H1 (cell line): ENCODE measurements around the gene IFT20. TPM values are rescaled to one million over a fixed set of nuclear protein-coding genes. Genes with fewer than 3 reads are reported as not detected.

Source experiments
- CTCF ChIA-PET: fragments of 300-600 bp; sonication (Branson Sonifier 250); formaldehyde crosslinking; loops from one replicate; lab custom pipeline; 2021; ENCODE audit not compliant: partially characterized antibody; lab: Charles Lee
- POLR2A ChIA-PET: fragments of 300-600 bp; sonication (Branson Sonifier 250); formaldehyde crosslinking; loops from one replicate; lab custom pipeline; 2021; ENCODE audit warnings: inconsistent platforms; ENCODE audit not compliant: partially characterized antibody; lab: Charles Lee
- DNase-seq, 2 experiments: peaks; one replicate each; pipeline versions ENCODE4 v3.0.0 to v3.0.0-alpha.2; 2010 to 2022; ENCODE audit warnings: low spot score in 2 of 2, low read depth in 1 of 2, mixed read lengths in 1 of 2
- FAIRE-seq: peaks from 2 replicates; lab custom pipeline; 2011; peaks lifted over from hg19 to GRCh38; lab: Jason Lieb, UNC
- H2AFZ ChIP-seq: 2 replicates; pipeline ENCODE4 v1.8.1; 2012; ENCODE audit warnings: low read length, inconsistent platforms
- H2AK5ac ChIP-seq: 2 replicates; pipeline ENCODE4 v1.6.1; 2013; ENCODE audit warnings: low read depth, low read length
- H2BK120ac ChIP-seq: replicated peaks from 2 replicates; pipeline ENCODE3; 2013; ENCODE audit warnings: low read depth, low read length, inconsistent platforms
- H2BK12ac ChIP-seq: 2 replicates; pipeline ENCODE4 v1.6.1; 2013; ENCODE audit warnings: low read depth, low read length
- H2BK15ac ChIP-seq: 2 replicates; pipeline ENCODE4 v1.6.1; 2013; ENCODE audit warnings: low read length
- H2BK20ac ChIP-seq: 2 replicates; pipeline ENCODE4 v1.6.1; 2013; ENCODE audit warnings: low read length
- H2BK5ac ChIP-seq: 2 replicates; pipeline ENCODE4 v1.6.1; 2013; ENCODE audit warnings: low read depth, low read length
- H3K14ac ChIP-seq: 2 replicates; pipeline ENCODE4 v1.6.1; 2013; ENCODE audit warnings: inconsistent platforms; ENCODE audit not compliant: insufficient read length
- H3K18ac ChIP-seq: 2 replicates; pipeline ENCODE4 v1.6.1; 2013; ENCODE audit warnings: low read length; ENCODE audit errors: extremely low read depth
- H3K23ac ChIP-seq: 2 replicates; pipeline ENCODE4 v1.6.1; 2013; ENCODE audit warnings: inconsistent platforms; ENCODE audit not compliant: insufficient read length
- H3K23me2 ChIP-seq: 2 replicates; pipeline ENCODE4 v1.6.1; 2013; ENCODE audit warnings: low read depth, low read length
- H3K27ac ChIP-seq: 2 replicates; pipeline ENCODE4 v1.6.1; 2011; ENCODE audit warnings: low read depth, low read length, inconsistent platforms
- H3K27me3 ChIP-seq, 4 experiments: replicated peaks in 1 of 4; 1 replicate in 1 of 4; 2 replicates in 3 of 4; pipeline versions ENCODE4 v1.6.1 to v1.8.1; 2011 to 2013; ENCODE audit warnings: low read length in 3 of 4, mild to moderate bottlenecking in 3 of 4, inconsistent platforms in 2 of 4, mixed read lengths in 2 of 4, moderate library complexity in 1 of 4; ENCODE audit not compliant: control insufficient read depth in 3 of 4, insufficient read depth in 3 of 4; ENCODE audit errors: extremely low read depth in 1 of 4
- H3K36me3 ChIP-seq, 4 experiments: 2 replicates each; pipeline versions ENCODE4 v1.6.1 to v1.8.1; 2011 to 2013; ENCODE audit warnings: mild to moderate bottlenecking in 4 of 4, low read length in 3 of 4, moderate library complexity in 2 of 4, control low read depth in 1 of 4, inconsistent platforms in 1 of 4; ENCODE audit not compliant: insufficient read depth in 4 of 4, control insufficient read depth in 2 of 4
- H3K4ac ChIP-seq: replicated peaks from 2 replicates; pipeline ENCODE3; 2013; ENCODE audit warnings: low read length, low read depth, mixed read lengths, inconsistent platforms; ENCODE audit not compliant: insufficient read length
- H3K4me1 ChIP-seq, 4 experiments: replicated peaks in 1 of 4; 1 replicate in 1 of 4; 2 replicates in 3 of 4; pipeline versions ENCODE4 v1.6.1 to v1.8.1; 2011 to 2013; ENCODE audit warnings: low read length in 3 of 4, inconsistent platforms in 2 of 4, mixed read lengths in 1 of 4; ENCODE audit not compliant: insufficient read depth in 4 of 4, control insufficient read depth in 3 of 4
- H3K4me2 ChIP-seq, 2 experiments: 2 replicates each; pipeline versions ENCODE4 v1.6.1 to v1.8.1; 2011 to 2013; ENCODE audit warnings: low read depth in 2 of 2, low read length in 2 of 2, control low read depth in 1 of 2, inconsistent platforms in 1 of 2, mild to moderate bottlenecking in 1 of 2; ENCODE audit not compliant: insufficient read depth in 1 of 2
- H3K4me3 ChIP-seq, 4 experiments: fragments of 200-600, 300-600 bp in 1 of 4; sonication (generic), shearing (Covaris generic), sonication (Bioruptor Twin) in 1 of 4; 2 replicates each; pipeline versions ENCODE4 v1.5.1 to v1.8.1; 2011 to 2016; ENCODE audit warnings: low read length in 4 of 4, low read depth in 3 of 4, control low read depth in 2 of 4, inconsistent platforms in 2 of 4, mild to moderate bottlenecking in 2 of 4, mixed read lengths in 1 of 4, moderate library complexity in 1 of 4; ENCODE audit not compliant: insufficient read depth in 2 of 4; ENCODE audit errors: extremely low read depth in 1 of 4
- H3K56ac ChIP-seq: replicated peaks from 2 replicates; pipeline ENCODE3; 2013; ENCODE audit warnings: low read depth, mild to moderate bottlenecking, mixed read lengths, low read length, inconsistent platforms; ENCODE audit not compliant: insufficient read length
- H3K79me1 ChIP-seq: 2 replicates; pipeline ENCODE4 v1.6.1; 2013; ENCODE audit warnings: low read depth, low read length, control low read depth
- H3K79me2 ChIP-seq, 2 experiments: 2 replicates each; pipeline versions ENCODE4 v1.6.1 to v1.8.1; 2012 to 2013; ENCODE audit warnings: low read length in 2 of 2, mild to moderate bottlenecking in 2 of 2, inconsistent platforms in 1 of 2; ENCODE audit not compliant: insufficient read depth in 2 of 2, control insufficient read depth in 1 of 2
- H3K9ac ChIP-seq, 4 experiments: replicated peaks in 1 of 4; 1 replicate in 1 of 4; 2 replicates in 3 of 4; pipeline versions ENCODE4 v1.6.1 to v1.8.1; 2011 to 2013; ENCODE audit warnings: low read depth in 3 of 4, low read length in 3 of 4, control low read depth in 2 of 4, mild to moderate bottlenecking in 2 of 4, moderate library complexity in 2 of 4, inconsistent platforms in 1 of 4; ENCODE audit errors: extremely low read depth in 1 of 4
- H3K9me3 ChIP-seq, 2 experiments: 2 replicates each; pipeline versions ENCODE4 v1.6.1 to v1.8.1; 2012 to 2013; ENCODE audit warnings: mild to moderate bottlenecking in 2 of 2, moderate library complexity in 2 of 2, control low read depth in 1 of 2, inconsistent platforms in 1 of 2, low read depth in 1 of 2, low read length in 1 of 2, mixed read lengths in 1 of 2; ENCODE audit not compliant: insufficient read depth in 2 of 2
- H4K20me1 ChIP-seq, 2 experiments: replicated peaks in 1 of 2; 2 replicates each; pipeline versions ENCODE3 to v1.8.1; 2011 to 2013; ENCODE audit warnings: inconsistent platforms in 2 of 2, low read length in 2 of 2, mild to moderate bottlenecking in 1 of 2; ENCODE audit not compliant: insufficient read depth in 2 of 2, control insufficient read depth in 1 of 2
- H4K5ac ChIP-seq: 2 replicates; pipeline ENCODE4 v1.6.1; 2013; ENCODE audit warnings: low read length, low read depth, mixed read lengths, inconsistent platforms; ENCODE audit not compliant: insufficient read length
- H4K8ac ChIP-seq: 2 replicates; pipeline ENCODE4 v1.8.0; 2013; ENCODE audit warnings: mild to moderate bottlenecking, moderate library complexity, low read length, inconsistent platforms; ENCODE audit not compliant: insufficient read depth; ENCODE audit errors: extremely low read depth
- H4K91ac ChIP-seq: replicated peaks from 2 replicates; pipeline ENCODE3; 2013; ENCODE audit warnings: low read length, mixed read lengths, inconsistent platforms; ENCODE audit not compliant: insufficient read length
- HDAC2 ChIP-seq, 2 experiments: fragments of 300-600 bp in 1 of 2; sonication (generic) in 1 of 2; IDR thresholded peaks; 2 replicates each; pipeline ENCODE4 v1.6.1; 2011 to 2012; ENCODE audit warnings: low read depth in 2 of 2, low read length in 2 of 2, mild to moderate bottlenecking in 2 of 2, moderate library complexity in 2 of 2, borderline replicate concordance in 1 of 2, inconsistent platforms in 1 of 2
- JUND ChIP-seq: IDR thresholded peaks from 2 replicates; pipeline ENCODE4 v1.6.1; 2011; ENCODE audit warnings: mild to moderate bottlenecking, improper control_type of control experiment, low read length
- POLR2A ChIP-seq, 2 experiments: IDR thresholded peaks; 1 replicate in 1 of 2; 2 replicates in 1 of 2; pipeline ENCODE4 v1.6.1; 2011; ENCODE audit warnings: low read depth in 2 of 2, low read length in 2 of 2, mild to moderate bottlenecking in 2 of 2; ENCODE audit errors: control extremely low read depth in 1 of 2
- RXRA ChIP-seq: IDR thresholded peaks from 2 replicates; pipeline ENCODE4 v1.6.1; 2011; ENCODE audit warnings: low read depth, mild to moderate bottlenecking, low read length, moderate library complexity; ENCODE audit not compliant: insufficient read depth
- whole genome bisulfite sequencing, 2 experiments: shearing (Covaris generic) in 1 of 2; methylation state at CpG; one replicate each; pipeline versions ENCODE4 v1.1.6 to v1.1.7; 2013 to 2015; ENCODE audit warnings: low lambda C conversion rate in 2 of 2, mixed read lengths in 2 of 2, inconsistent platforms in 1 of 2, low coverage in 1 of 2, missing lambda C conversion rate in 1 of 2; ENCODE audit not compliant: insufficient replicate concordance in 2 of 2, insufficient coverage in 1 of 2, insufficient read length in 1 of 2; ENCODE audit errors: extremely low coverage in 1 of 2, missing lambda C conversion rate in 1 of 2; 5-methylcytosine and 5-hydroxymethylcytosine counted together
- polyA plus RNA-seq, 7 experiments: library from polyadenylated mRNA; depleted of rRNA in 3 of 7; stranded (reverse) in 5 of 7; unstranded in 2 of 7; fragments of >200 nt in 5 of 7; fragments of 200-250 nt in 2 of 7; gene quantifications; 1 replicate in 5 of 7; 2 replicates in 1 of 7; 4 replicates in 1 of 7; pipeline versions ENCODE4 v1.2.1 to v1.2.3, GENCODE V29; 2011 to 2013; ENCODE audit warnings: missing spikeins in 2 of 7, mixed read lengths in 2 of 7
- total RNA-seq: library from RNA; stranded (reverse); fragmentation: NEBNext Ultra II Directional; extraction: Animal tissue kit (Norgen Biotek cat#: 25700); gene quantifications from 2 replicates; pipeline ENCODE4 v1.2.1, GENCODE V29; 2021

The IFT20 gene
- total and polyA plus RNA-seq, 2 of the 8 experiments (the other 6 are each of a cell fraction or from before 2014, with no cell fraction given) = 9.0 to 21.0 TPM

GRCh38 chr17:28331891-28332420, 3.3 kb downstream of the IFT20 start:
- Histone ChIP-seq H3K27me3 (no peaks in the 10 kb centered on the region), H2AFZ (no peak overlapping the region), H3K4me2 (no peak overlapping the region), H3K4ac (no peak overlapping the region), H3K23ac (no peak overlapping the region), H2AK5ac (no peak overlapping the region), H3K27ac (no peak overlapping the region), H2BK12ac (no peak overlapping the region), H3K4me3 (no peak overlapping the region), H3K36me3 (peaks cover 8 to 24% (median 18%) of the 10 kb centered on the region in 4 experiments), H3K9ac (no peak overlapping the region), H2BK120ac (no peak overlapping the region), H3K14ac (no peak overlapping the region), H3K9me3 (no peaks in the 10 kb centered on the region), H2BK15ac (no peak overlapping the region), H2BK20ac (no peak overlapping the region), H3K79me2 (peaks cover 0 to 8% of the 10 kb centered on the region in 2 experiments; a peak in 2 of 4 replicates), H3K79me1 (peaks cover 7% of the 10 kb centered on the region), H4K20me1 (peaks cover 7% of the 10 kb centered on the region in 2 experiments), H3K56ac (no peak overlapping the region), H4K5ac (no peak overlapping the region), H4K91ac (no peak overlapping the region), H4K8ac (peak overlapping the region; percentile 26; the same call in 1 of the 2 replicates), H3K4me1 (peaks cover 0 to 10% (median 8%) of the 10 kb centered on the region in 4 experiments; a peak in 6 of 7 replicates), H3K23me2 (peaks cover 10% of the 10 kb centered on the region; the same call in 1 of the 2 replicates), H2BK5ac (no peak overlapping the region), H3K18ac (no peak overlapping the region)
- WGBS, 2 experiments = 90% methylated on average over 6 of the region's 6 CpGs; no CpG with 5 or more reads in 1 of the 2 experiments
- DNase-seq (no peak), FAIRE-seq (no peak)
- ChIA-PET POLR2A (interaction anchor here (1.6 to 2.9 kb wide), 2 partner anchors 13 to 15 kb away, joined by 3 to 30 read pairs; partner anchors contain the start of gene TMEM97), CTCF (interaction anchor here (1.2 kb wide), 1 partner anchor 12 kb away, joined by 4 read pairs; no protein-coding TSS in a partner anchor)
- TF ChIP-seq JUND (no peak), HDAC2 (IDR thresholded peaks at IDR 0.05; ENCODE audit: borderline replicate concordance in 1 of 2, low read depth in 2 of 2, low read length in 2 of 2) (no peak), RXRA (no peak), POLR2A (IDR thresholded peaks at IDR 0.05; ENCODE audit: control extremely low read depth in 1 of 2, low read depth in 2 of 2, low read length in 2 of 2) (peak; percentile 5 to 44; a peak in 2 of 3 replicates)
